Measurements from ENCODE around the gene UIMC1.

Gene UIMC1

GRCh38 chr5:176866707-176867310 is 139.8 kb downstream of the UIMC1 start:
- Histone ChIP-seq H3K9me3 (ENCODE audit: control insufficient read depth, insufficient read depth, low read length) (no peaks in the 10 kb centered on the region), H3K27ac (ENCODE audit: low read depth, low read length) (no peak overlapping the region), H3K27me3 (ENCODE audit: control insufficient read depth, insufficient read depth, low read length) (no peaks in the 10 kb centered on the region), H3K4me1 (ENCODE audit: control insufficient read depth, insufficient read depth, low read length) (peaks cover 30% of the 10 kb centered on the region), H3K9ac (ENCODE audit: low read depth, low read length) (no peak overlapping the region), H3K4me3 (ENCODE audit: low read depth, low read length) (no peak overlapping the region), H3K36me3 (ENCODE audit: control insufficient read depth, insufficient read depth, low read length) (no peaks in the 10 kb centered on the region)

- H3K36me3 ChIP-seq (ENCODE audit: control insufficient read depth, insufficient read depth, low read length), result no peaks in the 10 kb centered on the region
- no peaks in the 10 kb centered on the region for H3K27me3 ChIP-seq (ENCODE audit: control insufficient read depth, insufficient read depth, low read length)
- no peaks in the 10 kb centered on the region for H3K9me3 ChIP-seq (ENCODE audit: control insufficient read depth, insufficient read depth, low read length)
- no peak overlapping the region for H3K27ac ChIP-seq (ENCODE audit: low read depth, low read length)
- peaks cover 30% of the 10 kb centered on the region for H3K4me1 ChIP-seq (ENCODE audit: control insufficient read depth, insufficient read depth, low read length)
- no peak overlapping the region for H3K4me3 ChIP-seq (ENCODE audit: low read depth, low read length)
- no peak overlapping the region for H3K9ac ChIP-seq (ENCODE audit: low read depth, low read length)
These were observed 140.6 kb downstream of the UIMC1 start for GRCh38 chr5:176865964-176866363.

GRCh38 chr5:176864755-176865154 is 141.8 kb downstream of the UIMC1 start:
- no peaks in the 10 kb centered on the region for H3K9me3 ChIP-seq (ENCODE audit: control insufficient read depth, insufficient read depth, low read length)
- peaks cover 30% of the 10 kb centered on the region for H3K4me1 ChIP-seq (ENCODE audit: control insufficient read depth, insufficient read depth, low read length)
- H3K27ac ChIP-seq (ENCODE audit: low read depth, low read length), result no peak overlapping the region
- H3K27me3 ChIP-seq (ENCODE audit: control insufficient read depth, insufficient read depth, low read length), result no peaks in the 10 kb centered on the region
- H3K4me3 ChIP-seq (ENCODE audit: low read depth, low read length), result no peak overlapping the region
- H3K36me3 ChIP-seq (ENCODE audit: control insufficient read depth, insufficient read depth, low read length), result no peaks in the 10 kb centered on the region
- H3K9ac ChIP-seq (ENCODE audit: low read depth, low read length), result no peak overlapping the region

- Histone ChIP-seq H3K27ac (ENCODE audit: low read depth, low read length) (no peak overlapping the region), H3K4me3 (ENCODE audit: low read depth, low read length) (no peak overlapping the region), H3K36me3 (ENCODE audit: control insufficient read depth, insufficient read depth, low read length) (no peaks in the 10 kb centered on the region), H3K4me1 (ENCODE audit: control insufficient read depth, insufficient read depth, low read length) (peaks cover 30% of the 10 kb centered on the region), H3K9ac (ENCODE audit: low read depth, low read length) (no peak overlapping the region), H3K27me3 (ENCODE audit: control insufficient read depth, insufficient read depth, low read length) (no peaks in the 10 kb centered on the region), H3K9me3 (ENCODE audit: control insufficient read depth, insufficient read depth, low read length) (no peaks in the 10 kb centered on the region)
These were observed 142.8 kb downstream of the UIMC1 start for GRCh38 chr5:176863765-176864098.

GRCh38 chr5:176863041-176863764 is 143.4 kb downstream of the UIMC1 start:
- Histone ChIP-seq H3K36me3 (ENCODE audit: control insufficient read depth, insufficient read depth, low read length) (no peaks in the 10 kb centered on the region), H3K4me3 (ENCODE audit: low read depth, low read length) (no peak overlapping the region), H3K27me3 (ENCODE audit: control insufficient read depth, insufficient read depth, low read length) (no peaks in the 10 kb centered on the region), H3K27ac (ENCODE audit: low read depth, low read length) (no peak overlapping the region), H3K4me1 (ENCODE audit: control insufficient read depth, insufficient read depth, low read length) (peaks cover 30% of the 10 kb centered on the region), H3K9ac (ENCODE audit: low read depth, low read length) (no peak overlapping the region), H3K9me3 (ENCODE audit: control insufficient read depth, insufficient read depth, low read length) (no peaks in the 10 kb centered on the region)

- H3K9ac ChIP-seq (ENCODE audit: low read depth, low read length), result no peak overlapping the region
- no peaks in the 10 kb centered on the region for H3K9me3 ChIP-seq (ENCODE audit: control insufficient read depth, insufficient read depth, low read length)
- H3K36me3 ChIP-seq (ENCODE audit: control insufficient read depth, insufficient read depth, low read length), result no peaks in the 10 kb centered on the region
- H3K27me3 ChIP-seq (ENCODE audit: control insufficient read depth, insufficient read depth, low read length), result no peaks in the 10 kb centered on the region
- H3K27ac ChIP-seq (ENCODE audit: low read depth, low read length), result no peak overlapping the region
- peaks cover 28% of the 10 kb centered on the region for H3K4me1 ChIP-seq (ENCODE audit: control insufficient read depth, insufficient read depth, low read length)
- H3K4me3 ChIP-seq (ENCODE audit: low read depth, low read length), result no peak overlapping the region
These were observed 144.1 kb downstream of the UIMC1 start for GRCh38 chr5:176862330-176862995.

GRCh38 chr5:176861276-176861675 is 145.3 kb downstream of the UIMC1 start:
- Histone ChIP-seq H3K36me3 (ENCODE audit: control insufficient read depth, insufficient read depth, low read length) (no peaks in the 10 kb centered on the region), H3K9ac (ENCODE audit: low read depth, low read length) (no peak overlapping the region), H3K9me3 (ENCODE audit: control insufficient read depth, insufficient read depth, low read length) (no peaks in the 10 kb centered on the region), H3K27ac (ENCODE audit: low read depth, low read length) (no peak overlapping the region), H3K4me3 (ENCODE audit: low read depth, low read length) (no peak overlapping the region), H3K4me1 (ENCODE audit: control insufficient read depth, insufficient read depth, low read length) (peaks cover 18% of the 10 kb centered on the region; the same call in 1 of the 2 replicates), H3K27me3 (ENCODE audit: control insufficient read depth, insufficient read depth, low read length) (no peaks in the 10 kb centered on the region)

- H3K36me3 ChIP-seq (ENCODE audit: control insufficient read depth, insufficient read depth, low read length), result no peaks in the 10 kb centered on the region
- H3K9me3 ChIP-seq (ENCODE audit: control insufficient read depth, insufficient read depth, low read length), result no peaks in the 10 kb centered on the region
- no peak overlapping the region for H3K4me3 ChIP-seq (ENCODE audit: low read depth, low read length)
- H3K4me1 ChIP-seq (ENCODE audit: control insufficient read depth, insufficient read depth, low read length), result peaks cover 16% of the 10 kb centered on the region; the same call in 1 of the 2 replicates
- H3K27ac ChIP-seq (ENCODE audit: low read depth, low read length), result no peak overlapping the region
- no peaks in the 10 kb centered on the region for H3K27me3 ChIP-seq (ENCODE audit: control insufficient read depth, insufficient read depth, low read length)
- no peak overlapping the region for H3K9ac ChIP-seq (ENCODE audit: low read depth, low read length)
These were observed 146.2 kb downstream of the UIMC1 start for GRCh38 chr5:176860381-176860780.

GRCh38 chr5:176859916-176860315 is 146.7 kb downstream of the UIMC1 start:
- H3K9me3 ChIP-seq (ENCODE audit: control insufficient read depth, insufficient read depth, low read length), result no peaks in the 10 kb centered on the region
- no peak overlapping the region for H3K4me3 ChIP-seq (ENCODE audit: low read depth, low read length)
- H3K36me3 ChIP-seq (ENCODE audit: control insufficient read depth, insufficient read depth, low read length), result no peaks in the 10 kb centered on the region
- no peak overlapping the region for H3K27ac ChIP-seq (ENCODE audit: low read depth, low read length)
- no peak overlapping the region for H3K9ac ChIP-seq (ENCODE audit: low read depth, low read length)
- peaks cover 16% of the 10 kb centered on the region; the same call in 1 of the 2 replicates for H3K4me1 ChIP-seq (ENCODE audit: control insufficient read depth, insufficient read depth, low read length)
- no peaks in the 10 kb centered on the region for H3K27me3 ChIP-seq (ENCODE audit: control insufficient read depth, insufficient read depth, low read length)

- no peak overlapping the region for H3K27ac ChIP-seq (ENCODE audit: low read depth, low read length)
- no peak overlapping the region for H3K9ac ChIP-seq (ENCODE audit: low read depth, low read length)
- H3K36me3 ChIP-seq (ENCODE audit: control insufficient read depth, insufficient read depth, low read length), result no peaks in the 10 kb centered on the region
- H3K4me1 ChIP-seq (ENCODE audit: control insufficient read depth, insufficient read depth, low read length), result peaks cover 4% of the 10 kb centered on the region; the same call in 1 of the 2 replicates
- H3K9me3 ChIP-seq (ENCODE audit: control insufficient read depth, insufficient read depth, low read length), result no peaks in the 10 kb centered on the region
- no peaks in the 10 kb centered on the region for H3K27me3 ChIP-seq (ENCODE audit: control insufficient read depth, insufficient read depth, low read length)
- no peak overlapping the region for H3K4me3 ChIP-seq (ENCODE audit: low read depth, low read length)
These were observed 148.7 kb downstream of the UIMC1 start for GRCh38 chr5:176857894-176858273.

GRCh38 chr5:176857216-176857893 is 149.2 kb downstream of the UIMC1 start:
- no peak overlapping the region for H3K9ac ChIP-seq (ENCODE audit: low read depth, low read length)
- no peaks in the 10 kb centered on the region for H3K36me3 ChIP-seq (ENCODE audit: control insufficient read depth, insufficient read depth, low read length)
- H3K27ac ChIP-seq (ENCODE audit: low read depth, low read length), result no peak overlapping the region
- no peaks in the 10 kb centered on the region for H3K4me1 ChIP-seq (ENCODE audit: control insufficient read depth, insufficient read depth, low read length)
- no peaks in the 10 kb centered on the region for H3K9me3 ChIP-seq (ENCODE audit: control insufficient read depth, insufficient read depth, low read length)
- H3K4me3 ChIP-seq (ENCODE audit: low read depth, low read length), result no peak overlapping the region
- H3K27me3 ChIP-seq (ENCODE audit: control insufficient read depth, insufficient read depth, low read length), result no peaks in the 10 kb centered on the region
